Activated CD4-positive, CD25-positive, alpha-beta regulatory T cell treated with anti-CD3 and anti-CD28 coated beads, Interleukin-2, amount 50 U/mL, for 24 hours (primary cell): ENCODE measurements around the gene SMIM14.
"Not testable (repeated sequence)": the region's sequence is repeated elsewhere in the genome, so short reads cannot be mapped to it uniquely, and the experiment has no call there.

Experiments
- ATAC-seq, 2 donors: fragments of 150-1000 bp; cut with Tn5 transposase; one replicate each; pipeline ENCODE4 v1.10.0; 2021; ENCODE audit warnings: mild to moderate bottlenecking in 1 of 2, moderate library complexity in 1 of 2

The SMIM14 gene

GRCh38 chr4:39642885-39643552, 4.4 kb upstream of the SMIM14 start:
- no peak for ATAC-seq

GRCh38 chr4:39641451-39641850, 2.8 kb upstream of the SMIM14 start:
- no peak for ATAC-seq

- peak in 1 of 2 donors; percentile 1 for ATAC-seq
These were observed 895 bp downstream of the SMIM14 start for GRCh38 chr4:39637586-39638353.

GRCh38 chr4:39637221-39637585, 1.5 kb downstream of the SMIM14 start:
- ATAC-seq, result no peak

GRCh38 chr4:39636531-39637184, 2.0 kb downstream of the SMIM14 start:
- ATAC-seq, result no peak

GRCh38 chr4:39635023-39635422, 3.6 kb downstream of the SMIM14 start:
- no peak for ATAC-seq

- ATAC-seq, result no peak
These were observed 7.0 kb downstream of the SMIM14 start for GRCh38 chr4:39631700-39632079.

GRCh38 chr4:39627413-39627812, 11.3 kb downstream of the SMIM14 start:
- no peak for ATAC-seq

GRCh38 chr4:39626913-39627312, 11.8 kb downstream of the SMIM14 start:
- ATAC-seq, result no peak

- peak in 1 of 2 donors; percentile 22 for ATAC-seq
These were observed 12.4 kb downstream of the SMIM14 start for GRCh38 chr4:39626261-39626660.

GRCh38 chr4:39621582-39621981, 17.1 kb downstream of the SMIM14 start:
- ATAC-seq, result no peak

GRCh38 chr4:39620551-39621313, 17.9 kb downstream of the SMIM14 start:
- no peak for ATAC-seq

- ATAC-seq, result no peak
These were observed 21.1 kb downstream of the SMIM14 start for GRCh38 chr4:39617534-39617933.

- no peak for ATAC-seq
These were observed 22.0 kb downstream of the SMIM14 start for GRCh38 chr4:39616651-39617050.

GRCh38 chr4:39616112-39616511, 22.6 kb downstream of the SMIM14 start:
- ATAC-seq, result not testable (repeated sequence)

- peak in 1 of 2 donors; percentile 33 for ATAC-seq
These were observed 24.0 kb downstream of the SMIM14 start for GRCh38 chr4:39614487-39615162.

GRCh38 chr4:39613093-39613656, 25.5 kb downstream of the SMIM14 start:
- no peak for ATAC-seq

- peak; percentile 69 to 79 for ATAC-seq
These were observed 29.2 kb downstream of the SMIM14 start for GRCh38 chr4:39609454-39609931.

- ATAC-seq, result no peak
These were observed 30.2 kb downstream of the SMIM14 start for GRCh38 chr4:39608451-39608850.

GRCh38 chr4:39606747-39607146, 31.9 kb downstream of the SMIM14 start:
- no peak for ATAC-seq

- no peak for ATAC-seq
These were observed 40.8 kb downstream of the SMIM14 start for GRCh38 chr4:39597695-39598381.
